Loucy (cell line): ENCODE data around the gene PAPOLB.

Source experiments
- EZH2phosphoT487 ChIP-seq: fragments of 200-600 bp; IDR thresholded peaks from 2 replicates; pipeline ENCODE4 v1.6.1; 2018; ENCODE audit warnings: antibody characterized with exemption, mild to moderate bottlenecking, moderate library complexity, borderline replicate concordance
- TF ChIP-seq, protein P1 (sequence below): fragments of 200-600 bp; sonication (generic); conservative IDR thresholded peaks from 2 replicates; pipeline ENCODE4 v1.5.1; 2014; ENCODE audit warnings: mild to moderate bottlenecking, antibody characterized with exemption, low read length

DNA sequence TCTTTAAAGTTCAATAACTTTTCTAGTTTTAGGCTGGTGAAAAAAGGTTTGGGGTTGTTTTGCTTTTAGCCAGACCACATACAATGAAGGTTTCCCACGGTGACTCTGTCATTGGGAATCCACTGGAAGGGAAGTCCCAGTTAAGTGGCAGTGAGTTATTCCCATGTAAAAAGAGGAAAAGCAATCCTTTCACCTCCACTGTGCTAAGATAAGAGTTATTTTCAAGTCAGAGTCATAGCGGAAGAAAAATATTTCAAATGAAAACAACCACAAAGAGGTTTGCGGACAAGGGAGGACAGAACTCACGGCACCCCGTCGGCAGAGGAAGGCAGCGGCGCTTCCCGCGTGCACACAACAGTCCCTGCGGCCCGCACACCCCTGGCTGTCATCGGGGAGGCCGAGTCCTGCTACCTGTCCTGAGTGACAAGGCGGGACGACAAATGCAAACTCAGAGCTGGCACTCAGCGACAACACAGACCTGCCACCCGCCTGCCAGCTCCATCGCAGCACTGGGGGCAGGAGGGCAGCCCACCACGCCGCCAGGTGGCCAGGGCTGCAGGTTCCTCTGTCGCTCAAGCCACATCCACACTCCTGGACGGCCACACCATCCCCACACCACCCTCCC, 9.3 kb upstream of the PAPOLB start:
- TF ChIP-seq, protein P1, sequence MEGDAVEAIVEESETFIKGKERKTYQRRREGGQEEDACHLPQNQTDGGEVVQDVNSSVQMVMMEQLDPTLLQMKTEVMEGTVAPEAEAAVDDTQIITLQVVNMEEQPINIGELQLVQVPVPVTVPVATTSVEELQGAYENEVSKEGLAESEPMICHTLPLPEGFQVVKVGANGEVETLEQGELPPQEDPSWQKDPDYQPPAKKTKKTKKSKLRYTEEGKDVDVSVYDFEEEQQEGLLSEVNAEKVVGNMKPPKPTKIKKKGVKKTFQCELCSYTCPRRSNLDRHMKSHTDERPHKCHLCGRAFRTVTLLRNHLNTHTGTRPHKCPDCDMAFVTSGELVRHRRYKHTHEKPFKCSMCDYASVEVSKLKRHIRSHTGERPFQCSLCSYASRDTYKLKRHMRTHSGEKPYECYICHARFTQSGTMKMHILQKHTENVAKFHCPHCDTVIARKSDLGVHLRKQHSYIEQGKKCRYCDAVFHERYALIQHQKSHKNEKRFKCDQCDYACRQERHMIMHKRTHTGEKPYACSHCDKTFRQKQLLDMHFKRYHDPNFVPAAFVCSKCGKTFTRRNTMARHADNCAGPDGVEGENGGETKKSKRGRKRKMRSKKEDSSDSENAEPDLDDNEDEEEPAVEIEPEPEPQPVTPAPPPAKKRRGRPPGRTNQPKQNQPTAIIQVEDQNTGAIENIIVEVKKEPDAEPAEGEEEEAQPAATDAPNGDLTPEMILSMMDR, result no peak
- no peak for TF ChIP-seq EZH2phosphoT487
